ENCODE data around the gene KATNBL1.
A peak's percentile ranks its signal among the peaks of the same experiment; 100 is the strongest.

The KATNBL1 gene

DNA sequence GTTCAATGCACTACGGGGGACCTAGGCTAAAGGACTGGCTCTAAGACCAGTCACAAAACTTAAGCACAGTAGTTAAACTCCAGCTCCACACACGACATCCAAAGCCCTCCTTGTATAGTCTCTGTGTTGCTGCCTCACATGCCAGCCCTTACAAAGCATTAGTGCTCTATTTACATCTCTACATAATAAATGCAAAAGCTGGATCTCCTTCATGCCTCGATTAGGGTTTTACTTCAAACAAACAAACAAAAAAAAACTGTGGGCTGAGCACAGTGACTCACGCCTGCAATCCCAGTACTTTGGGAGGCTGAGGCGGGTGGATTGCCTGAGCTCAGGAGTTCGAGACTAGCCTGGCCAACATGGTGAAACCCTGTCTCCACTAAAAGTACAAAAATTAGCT lies 98.4 kb downstream of the KATNBL1 start:
- DNase-seq: no peak

DNA sequence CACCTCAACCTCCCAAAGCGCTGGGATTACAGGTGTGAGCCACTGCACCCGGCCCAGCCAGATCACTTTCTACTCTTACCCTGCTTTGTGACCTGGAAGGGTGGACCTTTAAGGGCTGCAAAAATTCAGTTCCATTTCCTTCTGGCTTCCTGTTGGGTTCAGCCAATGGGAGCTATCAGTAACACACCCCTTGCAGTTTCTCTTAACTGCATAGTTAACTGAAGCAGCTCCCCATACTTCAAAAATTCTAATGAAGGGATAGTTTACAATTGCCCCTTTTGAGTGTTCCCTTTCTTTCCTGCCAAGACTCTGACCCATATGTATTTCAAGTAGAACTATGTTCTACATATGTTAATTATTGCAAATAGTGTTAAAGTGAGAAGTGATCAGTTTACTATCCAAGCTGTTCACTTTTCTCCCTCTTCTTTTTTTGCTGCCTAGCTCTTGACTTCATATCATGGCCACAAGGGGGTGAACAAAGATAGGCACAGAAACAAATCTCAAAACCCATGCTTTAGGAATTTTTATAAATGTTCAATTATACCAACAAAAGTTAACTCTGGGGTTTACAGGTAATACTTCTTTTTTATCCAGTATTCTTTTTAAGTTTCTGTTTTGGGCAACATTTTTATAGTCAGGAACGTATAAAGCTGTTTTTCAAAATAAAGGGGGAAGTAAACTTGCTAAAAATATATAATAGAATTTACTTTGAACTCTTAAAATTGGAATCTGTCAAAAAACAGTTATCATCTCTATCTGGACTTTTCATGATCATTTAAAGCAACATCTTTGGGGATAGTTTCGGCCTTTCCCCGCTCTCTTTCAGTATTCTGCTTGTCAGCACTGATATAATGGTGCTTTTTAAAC lies 99.9 kb downstream of the KATNBL1 start:
- no peak for DNase-seq

DNA sequence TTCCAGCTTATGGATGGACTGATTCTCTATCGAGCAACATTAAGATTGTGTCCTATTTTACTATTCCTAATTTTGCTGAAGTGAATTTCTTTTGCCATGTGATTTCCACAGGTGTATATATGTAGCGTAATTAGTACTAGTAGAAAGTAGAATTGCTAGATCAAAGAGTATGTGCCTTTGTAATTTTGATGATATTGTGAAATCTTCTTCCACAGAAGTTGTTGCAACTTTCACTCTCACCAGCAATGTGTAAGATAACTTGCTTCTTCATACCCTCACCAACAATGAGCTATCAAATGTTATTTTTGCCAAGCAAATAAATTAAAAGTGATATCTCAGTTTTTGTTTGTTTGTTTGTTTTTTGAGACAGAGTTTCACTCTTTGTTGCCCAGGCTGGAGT lies 102.6 kb downstream of the KATNBL1 start:
- no peak for DNase-seq

DNA sequence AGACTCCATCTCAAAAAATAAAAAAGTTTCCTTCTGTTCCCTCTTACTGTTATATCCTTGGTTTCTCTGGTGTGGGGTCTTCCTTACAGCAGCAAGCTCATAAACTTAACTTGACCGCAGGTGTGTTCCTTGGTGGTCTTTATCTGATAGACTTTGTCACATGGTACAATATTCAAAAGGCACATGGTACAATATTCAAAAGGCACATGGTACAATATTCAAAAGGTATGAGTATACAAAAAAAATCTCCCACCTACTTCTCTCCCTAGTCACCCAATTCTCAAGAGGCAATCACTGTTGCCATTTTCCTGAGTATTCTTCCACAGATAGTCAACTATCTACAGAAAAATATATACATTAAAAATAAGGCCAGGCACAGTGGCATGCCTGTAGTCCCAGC lies 103.5 kb downstream of the KATNBL1 start:
- DNase-seq: no peak

DNA sequence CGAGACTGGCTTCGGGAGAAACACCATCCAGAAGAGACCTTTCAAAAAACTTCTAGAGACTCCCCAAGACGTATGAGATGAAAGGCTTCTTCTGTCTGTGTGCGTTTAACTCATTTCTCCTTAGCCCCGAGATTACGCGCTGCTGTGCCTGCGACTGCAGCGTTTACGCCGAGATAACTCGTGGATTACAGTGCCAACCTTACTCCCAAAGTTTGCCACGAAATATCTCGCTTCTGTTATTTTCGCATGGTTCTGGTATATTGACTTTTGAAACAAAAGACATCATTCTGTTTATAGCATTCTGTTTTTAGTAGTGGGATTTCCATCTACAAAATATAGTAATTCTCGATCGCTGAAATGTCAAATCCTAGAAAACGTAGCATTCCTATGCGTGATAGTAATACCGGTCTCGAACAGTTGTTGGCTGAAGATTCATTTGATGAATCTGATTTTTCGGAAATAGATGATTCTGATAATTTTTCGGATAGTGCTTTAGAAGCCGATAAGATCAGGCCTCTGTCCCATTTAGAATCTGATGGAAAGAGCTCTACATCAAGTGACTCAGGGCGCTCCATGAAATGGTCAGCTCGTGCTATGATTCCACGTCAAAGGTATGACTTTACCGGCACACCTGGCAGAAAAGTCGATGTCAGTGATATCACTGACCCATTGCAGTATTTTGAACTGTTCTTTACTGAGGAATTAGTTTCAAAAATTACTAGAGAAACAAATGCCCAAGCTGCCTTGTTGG lies 107.5 kb downstream of the KATNBL1 start:
- no peak for DNase-seq

DNA sequence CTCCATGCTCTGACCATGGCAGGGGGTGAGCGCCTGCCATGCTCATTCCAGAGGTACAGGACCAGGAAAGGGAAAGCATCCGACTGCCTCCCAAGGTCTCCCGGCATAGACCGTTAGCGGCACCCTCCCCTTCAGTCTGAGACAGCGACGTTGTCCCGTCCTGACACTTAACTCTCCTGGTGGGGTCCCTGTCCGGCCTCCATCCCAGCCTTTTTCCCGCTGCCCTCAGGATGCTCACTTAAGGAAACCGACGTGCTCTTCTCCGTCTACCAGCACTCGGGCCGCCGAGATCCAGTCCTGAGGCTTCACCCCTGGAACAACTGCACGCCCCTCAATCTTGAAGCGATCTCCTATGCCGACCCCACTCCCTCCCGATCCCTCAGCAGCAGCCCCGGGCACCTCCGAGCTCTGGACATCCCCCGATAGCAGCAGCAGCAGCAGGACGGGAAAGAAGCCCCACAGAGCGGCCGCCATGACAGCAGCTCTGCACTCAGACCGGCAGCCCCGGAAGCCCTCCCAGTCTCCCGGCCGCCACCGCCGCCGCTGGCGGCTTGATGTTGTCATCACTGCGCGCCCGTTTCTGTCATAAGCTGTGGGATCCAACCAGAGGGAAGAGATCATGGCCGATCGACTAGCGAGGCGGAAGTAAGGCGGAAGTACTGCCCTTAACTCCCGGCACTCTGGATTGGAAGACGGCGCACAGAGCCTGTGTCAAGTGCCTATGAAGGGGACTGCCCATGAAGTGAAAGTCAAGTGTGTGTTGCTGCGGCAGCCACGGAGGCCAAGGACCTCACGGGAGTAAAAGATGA lies 108.3 kb downstream of the KATNBL1 start, which contains the start of the genes EMC7 and PGBD4:
EMC7 (minus strand) TSS at position 497 of the 809 bp plus-strand sequence; CDS start at position 474, 23 bp downstream.
PGBD4 (plus strand) TSS at position 718 of the 809 bp plus-strand sequence. CDS start 449 bp downstream, outside the sequence.
- DNase-seq: peak; percentile 98 to 99

DNA sequence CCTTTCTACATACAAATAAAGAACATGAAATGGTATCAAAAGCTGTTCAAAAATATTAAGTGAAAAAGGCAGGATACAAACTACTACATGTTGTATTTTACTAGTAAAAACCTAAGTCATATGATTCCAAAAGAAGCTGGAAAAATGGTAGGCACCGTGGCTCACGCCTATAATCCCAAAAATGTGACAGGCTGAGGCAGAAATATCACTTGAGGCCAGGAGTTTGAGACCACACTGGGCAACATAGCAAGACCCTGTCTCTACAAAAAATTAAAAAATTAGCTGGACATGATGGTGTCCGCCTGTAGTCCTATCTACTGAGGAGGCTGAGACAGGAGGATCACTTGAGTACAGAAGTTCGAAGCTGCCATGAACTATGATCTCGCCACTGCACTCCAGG lies 110.0 kb downstream of the KATNBL1 start:
- DNase-seq: no peak
